PC-3 (cell line): Measurements from ENCODE around the gene ZFP36L2.

ENCODE experiments used
- EZH2 ChIP-seq: fragments of 300-600 bp; sonication (generic); IDR thresholded peaks from one replicate; pipeline ENCODE4 v1.6.1; 2017; ENCODE audit warnings: antibody characterized with exemption, mild to moderate bottlenecking, low read length; ENCODE audit not compliant: unreplicated experiment
- EZH2phosphoT487 ChIP-seq: fragments of 300-600 bp; sonication (generic); IDR thresholded peaks from 2 replicates; pipeline ENCODE4 v1.6.1; 2018; ENCODE audit warnings: mild to moderate bottlenecking, antibody characterized with exemption, low read length, borderline replicate concordance
- TF ChIP-seq, protein P1 (sequence below): fragments of 300-600 bp; sonication (generic); conservative IDR thresholded peaks from 2 replicates; pipeline ENCODE4 v1.5.1; 2017; ENCODE audit warnings: antibody characterized with exemption, low read depth, mild to moderate bottlenecking, low read length

DNA sequence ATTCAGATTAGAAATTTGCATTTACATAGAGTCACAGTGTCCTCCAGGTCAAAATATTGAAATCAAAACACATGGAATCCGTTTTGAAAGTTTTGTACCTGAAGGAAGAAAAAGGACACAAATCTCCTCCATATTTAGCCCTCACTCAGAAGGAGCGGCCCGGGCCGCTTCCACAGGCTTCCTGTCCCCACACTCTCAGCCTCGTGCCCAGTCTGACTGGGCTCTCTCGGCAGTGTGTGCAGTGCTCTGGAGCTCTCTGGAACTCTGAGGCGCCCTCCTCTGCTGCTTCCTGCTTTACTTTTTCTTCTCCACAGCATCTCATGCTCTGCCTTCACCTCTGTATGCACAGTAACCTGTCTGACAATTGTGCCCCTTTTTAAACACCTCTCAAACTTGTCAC lies 22.2 kb upstream of the ZFP36L2 start:
- TF ChIP-seq, protein P1, sequence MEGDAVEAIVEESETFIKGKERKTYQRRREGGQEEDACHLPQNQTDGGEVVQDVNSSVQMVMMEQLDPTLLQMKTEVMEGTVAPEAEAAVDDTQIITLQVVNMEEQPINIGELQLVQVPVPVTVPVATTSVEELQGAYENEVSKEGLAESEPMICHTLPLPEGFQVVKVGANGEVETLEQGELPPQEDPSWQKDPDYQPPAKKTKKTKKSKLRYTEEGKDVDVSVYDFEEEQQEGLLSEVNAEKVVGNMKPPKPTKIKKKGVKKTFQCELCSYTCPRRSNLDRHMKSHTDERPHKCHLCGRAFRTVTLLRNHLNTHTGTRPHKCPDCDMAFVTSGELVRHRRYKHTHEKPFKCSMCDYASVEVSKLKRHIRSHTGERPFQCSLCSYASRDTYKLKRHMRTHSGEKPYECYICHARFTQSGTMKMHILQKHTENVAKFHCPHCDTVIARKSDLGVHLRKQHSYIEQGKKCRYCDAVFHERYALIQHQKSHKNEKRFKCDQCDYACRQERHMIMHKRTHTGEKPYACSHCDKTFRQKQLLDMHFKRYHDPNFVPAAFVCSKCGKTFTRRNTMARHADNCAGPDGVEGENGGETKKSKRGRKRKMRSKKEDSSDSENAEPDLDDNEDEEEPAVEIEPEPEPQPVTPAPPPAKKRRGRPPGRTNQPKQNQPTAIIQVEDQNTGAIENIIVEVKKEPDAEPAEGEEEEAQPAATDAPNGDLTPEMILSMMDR: no peak
- TF ChIP-seq EZH2: no peak
- no peak for TF ChIP-seq EZH2phosphoT487
